Stimulated activated CD4-positive, alpha-beta T cell treated with anti-CD3 and anti-CD28 coated beads, Interleukin-4, amount 100 ng/mL, for 48 hours (primary cell): Measurements from ENCODE around the gene KCP.
"Not testable (repeated sequence)": the region's sequence is repeated elsewhere in the genome, so short reads cannot be mapped to it uniquely, and the experiment has no call there.

Source experiments
- DNase-seq, 2 donors: peaks; one replicate each; pipeline ENCODE4 v3.0.0-alpha.2; 2020; ENCODE audit warnings: low read depth in 2 of 2

KCP gene

GRCh38 chr7:128921866-128922440 lies 11.4 kb upstream of the KCP start:
- DNase-seq: no peak

- no peak for DNase-seq
These were observed 10.5 kb upstream of the KCP start for GRCh38 chr7:128920913-128921582.

- no peak for DNase-seq
These were observed 9.6 kb upstream of the KCP start for GRCh38 chr7:128919881-128920799.

- DNase-seq: no peak
These were observed 8.7 kb upstream of the KCP start for GRCh38 chr7:128919241-128919640.

- DNase-seq: no peak
These were observed 7.6 kb upstream of the KCP start for GRCh38 chr7:128918016-128918665.

- DNase-seq: no peak
These were observed 6.6 kb upstream of the KCP start for GRCh38 chr7:128917122-128917521.

- no peak for DNase-seq
These were observed 6.1 kb upstream of the KCP start for GRCh38 chr7:128916643-128916915.

GRCh38 chr7:128915841-128916642 lies 5.5 kb upstream of the KCP start:
- DNase-seq: no peak

GRCh38 chr7:128915271-128915819 lies 4.8 kb upstream of the KCP start:
- DNase-seq: no peak

- no peak for DNase-seq
These were observed 4.2 kb upstream of the KCP start for GRCh38 chr7:128914566-128915151.

GRCh38 chr7:128913870-128914565 lies 3.5 kb upstream of the KCP start:
- DNase-seq: no peak

GRCh38 chr7:128912709-128913495 lies 2.4 kb upstream of the KCP start:
- not testable (repeated sequence) for DNase-seq

GRCh38 chr7:128912281-128912680 lies 1.8 kb upstream of the KCP start:
- DNase-seq: no peak

- DNase-seq: no peak
These were observed 1.0 kb upstream of the KCP start for GRCh38 chr7:128911423-128912031.

GRCh38 chr7:128909625-128910568 lies 612 bp downstream of the KCP start:
- DNase-seq: no peak

GRCh38 chr7:128908750-128909624 lies 1.5 kb downstream of the KCP start:
- no peak for DNase-seq
